Measurements from ENCODE around the gene ZMAT1.
"Not testable (repeated sequence)": the region's sequence is repeated elsewhere in the genome, so short reads cannot be mapped to it uniquely, and the experiment has no call there.

ZMAT1 gene

DNA sequence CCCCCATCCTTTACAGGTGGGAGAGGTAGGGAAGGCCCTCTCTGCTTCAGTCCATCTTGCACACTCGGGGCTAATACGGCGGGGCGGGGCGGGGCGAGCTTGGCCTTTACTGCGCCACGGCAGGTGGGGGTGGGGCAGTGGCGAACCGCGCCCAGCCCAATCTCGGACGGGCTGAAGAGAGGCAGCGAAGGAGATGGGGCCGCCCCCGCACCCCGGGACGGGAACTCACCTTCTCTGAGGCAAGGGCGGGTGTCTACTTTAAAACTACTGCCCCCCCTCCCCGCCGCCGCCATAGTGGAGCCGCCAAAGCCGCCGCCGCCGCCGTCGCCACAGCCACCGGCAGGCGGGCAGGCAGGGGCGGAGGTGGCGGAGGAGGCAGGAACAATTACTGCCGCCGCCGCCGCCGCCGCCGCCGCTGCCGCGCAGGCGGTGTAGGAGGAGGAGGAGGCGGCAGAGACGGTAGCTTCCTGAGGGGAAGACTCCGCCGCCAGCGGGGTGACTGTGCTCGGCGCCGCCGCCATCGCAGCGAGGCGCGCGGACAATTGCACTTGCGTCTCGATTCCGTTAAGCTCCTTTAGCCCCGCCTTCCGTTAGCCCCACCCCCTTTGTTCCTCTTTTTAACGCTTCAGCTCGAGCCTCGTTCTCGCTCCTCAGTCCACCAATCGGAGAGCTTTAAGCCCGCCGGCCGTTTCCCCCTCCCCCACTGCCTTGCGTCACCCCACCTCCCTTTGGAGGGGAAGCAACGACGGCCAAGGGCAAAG, at the start of gene ZMAT1:
Gene ZMAT1, minus strand, starts transcription at position 540 of the 761 bp plus-strand sequence. Its CDS starts 19 bp downstream, at position 521.
- peak; percentile 80 to 89 for DNase-seq (ENCODE audit: low read depth in 2 of 2)

DNA sequence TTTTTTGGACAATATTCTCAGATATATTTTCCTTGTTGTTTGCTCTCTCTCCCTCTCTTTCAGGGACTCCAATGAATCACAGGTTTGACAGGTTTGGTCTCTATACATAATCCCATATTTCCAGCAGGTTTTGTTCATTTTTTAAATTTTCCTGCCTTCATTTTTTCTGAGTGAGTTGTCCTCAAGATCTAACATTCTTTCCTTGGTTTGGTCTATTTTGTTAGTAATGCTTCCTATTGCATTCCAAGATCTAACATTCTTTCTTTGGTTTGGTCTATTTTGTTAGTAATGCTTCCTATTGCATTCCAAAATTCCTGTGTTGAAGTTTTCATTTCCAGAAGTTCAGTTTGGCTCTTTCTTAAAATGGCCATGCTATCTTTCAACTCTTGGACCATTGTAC, 45.3 kb upstream of the ZMAT1 start:
- no peak for DNase-seq (ENCODE audit: low read depth in 2 of 2)

DNA sequence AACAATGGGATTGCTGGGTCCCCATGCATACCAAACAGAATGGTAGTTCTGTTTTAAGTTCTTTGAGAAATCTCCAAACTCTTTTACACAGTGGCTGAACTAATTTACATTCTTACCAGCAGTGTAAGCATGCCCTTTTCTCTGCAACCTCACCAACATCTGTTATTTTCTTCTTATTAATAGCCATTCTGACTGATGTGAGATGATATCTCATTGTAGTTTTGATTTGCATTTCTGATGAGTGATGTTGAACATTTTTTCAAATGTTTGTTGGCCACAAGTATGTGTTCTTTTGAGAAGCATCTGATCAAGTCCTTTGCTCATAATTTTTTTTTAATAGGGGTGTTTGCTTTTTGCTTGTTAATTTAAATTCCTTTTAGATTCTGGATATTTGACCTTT, 41.2 kb upstream of the ZMAT1 start:
- DNase-seq (ENCODE audit: low read depth in 2 of 2) = no peak

DNA sequence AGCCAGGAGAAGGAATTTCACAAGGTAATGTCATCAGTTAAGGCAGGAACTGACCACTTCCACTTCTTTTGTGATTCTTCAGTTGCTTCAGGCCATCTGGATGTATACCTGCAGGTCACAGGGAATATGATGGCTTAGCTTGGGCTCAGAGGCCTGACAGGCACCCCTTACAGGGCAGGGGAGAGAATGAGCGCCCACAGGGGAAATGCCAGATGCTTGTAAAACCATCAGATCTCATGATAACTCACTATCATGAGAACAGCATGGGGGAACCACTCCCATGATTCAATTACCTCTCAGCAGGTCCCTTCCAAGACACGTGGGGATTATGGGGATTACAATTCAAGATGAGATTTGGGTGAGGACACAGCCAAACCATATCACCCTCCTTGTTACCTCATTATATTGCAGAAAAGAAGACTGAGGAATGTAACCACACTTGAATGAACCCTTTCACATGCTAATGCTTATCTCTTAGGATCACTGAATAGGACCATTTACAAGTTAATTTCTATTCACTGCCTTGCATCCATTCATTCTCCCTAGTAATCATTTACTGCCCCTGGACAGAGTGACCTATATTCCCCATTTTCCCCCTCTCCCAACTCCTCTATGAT, 33.2 kb upstream of the ZMAT1 start:
- DNase-seq (ENCODE audit: low read depth in 2 of 2) = not testable (repeated sequence)

DNA sequence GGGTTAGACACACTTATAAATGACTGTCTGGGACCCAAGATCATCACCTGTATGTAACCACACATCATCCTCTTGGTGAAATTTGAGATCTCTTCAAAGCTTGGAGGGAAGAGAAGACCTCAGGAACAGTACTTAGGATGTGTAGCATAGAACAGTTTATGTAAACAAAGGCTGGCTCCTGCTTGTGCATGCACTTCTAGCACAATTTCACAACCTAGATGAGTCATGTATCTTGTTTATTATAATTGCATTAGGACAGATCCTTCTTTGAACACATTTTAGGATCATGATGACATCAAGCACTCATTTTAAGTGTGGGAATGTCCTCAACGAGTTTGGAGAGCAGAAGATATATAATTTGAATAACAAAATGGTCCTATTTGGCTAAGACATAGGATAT, 26.3 kb upstream of the ZMAT1 start:
- no peak for DNase-seq (ENCODE audit: low read depth in 2 of 2)

DNA sequence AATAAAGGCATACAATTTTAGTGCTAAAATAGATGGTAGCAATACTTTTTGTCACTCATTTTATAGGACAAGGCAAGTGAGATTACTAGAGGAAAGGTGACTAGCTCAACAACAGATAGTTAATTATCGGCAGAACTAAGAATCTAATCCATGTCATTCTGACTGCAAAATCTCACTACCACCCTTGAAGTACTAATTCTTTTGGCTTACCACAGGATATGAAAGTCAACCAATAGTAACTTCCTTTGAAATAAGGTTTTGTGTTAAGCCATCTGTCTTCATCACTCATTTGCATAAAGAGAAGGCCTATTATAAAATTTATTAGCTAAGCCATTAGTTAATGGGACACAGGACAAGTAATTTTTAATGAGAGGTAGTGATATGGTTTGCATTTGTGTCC, 25.3 kb upstream of the ZMAT1 start:
- DNase-seq (ENCODE audit: low read depth in 2 of 2) = no peak

DNA sequence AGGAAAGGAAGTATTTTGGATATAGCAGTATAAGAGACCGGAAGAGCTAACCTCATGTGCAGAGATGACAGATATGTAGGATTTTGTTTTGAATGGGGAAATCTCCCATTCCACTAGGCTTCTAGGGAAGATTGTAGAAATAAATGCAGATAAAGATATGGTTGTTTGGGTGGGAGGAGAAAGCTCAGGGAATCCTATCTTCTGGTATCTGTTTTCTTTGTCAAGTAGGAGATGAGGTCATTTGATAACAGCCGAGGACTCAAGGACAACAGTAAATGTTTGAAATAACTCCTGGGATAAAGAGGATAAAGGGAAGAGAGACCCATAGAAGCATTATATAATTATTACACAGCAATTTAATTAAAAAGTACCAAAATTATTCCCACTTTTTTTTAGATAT, 24.7 kb upstream of the ZMAT1 start:
- DNase-seq (ENCODE audit: low read depth in 2 of 2) = no peak

DNA sequence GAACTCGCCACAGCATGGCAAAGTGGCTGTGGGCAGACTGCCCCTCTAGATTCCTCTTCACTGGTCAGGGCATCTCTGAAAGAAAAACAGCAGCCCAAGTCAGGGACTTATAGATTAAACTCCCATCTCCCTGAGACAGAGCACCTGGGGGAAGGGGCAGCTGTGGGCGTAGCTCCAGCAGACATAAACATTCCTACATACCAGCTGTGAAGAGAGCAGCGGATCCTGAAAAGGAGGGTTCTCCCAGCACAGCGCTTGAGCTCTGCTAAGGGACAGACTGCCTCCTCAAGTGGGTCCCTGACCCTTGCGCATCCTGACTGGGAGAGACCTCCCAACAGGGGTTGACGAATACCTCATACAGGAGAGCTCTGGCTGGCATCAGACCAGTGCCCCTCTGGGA, 18.8 kb upstream of the ZMAT1 start:
- DNase-seq (ENCODE audit: low read depth in 2 of 2) = no peak

DNA sequence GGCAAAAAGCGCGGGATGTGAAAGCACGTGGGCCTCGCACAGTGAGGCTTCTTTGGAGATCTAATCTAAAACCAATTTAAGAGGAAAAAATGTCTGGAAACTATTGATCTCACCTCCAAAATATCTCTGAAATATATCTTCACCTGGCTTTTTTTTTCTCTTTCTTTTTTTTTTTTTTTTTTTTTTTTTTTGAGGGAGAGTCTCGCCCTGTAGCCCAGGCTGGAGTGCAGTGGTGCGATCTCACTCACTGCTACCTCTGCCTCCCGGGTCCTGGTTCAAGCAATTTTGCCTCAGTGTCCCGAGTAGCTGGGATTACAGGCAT, 383 bp upstream of the ZMAT1 start:
- DNase-seq (ENCODE audit: low read depth in 2 of 2) = no peak

DNA sequence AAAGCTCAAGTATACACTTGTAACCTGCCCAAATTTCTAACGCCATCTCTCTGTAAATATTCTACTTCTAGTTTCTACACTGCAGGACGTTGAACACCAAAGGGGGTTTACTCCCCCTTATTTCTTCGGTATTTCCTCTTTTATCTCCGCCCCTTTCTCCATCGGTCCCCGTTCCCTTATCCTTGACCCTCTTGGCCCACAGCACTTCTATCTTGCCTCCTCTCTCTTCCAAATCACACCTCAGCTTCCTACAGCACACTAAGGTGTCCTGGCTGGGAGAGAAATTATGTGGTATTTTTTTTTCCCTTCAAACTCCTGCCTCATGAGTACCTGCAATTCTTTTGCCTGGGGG, 715 bp downstream of the ZMAT1 start:
- DNase-seq (ENCODE audit: low read depth in 2 of 2) = no peak

DNA sequence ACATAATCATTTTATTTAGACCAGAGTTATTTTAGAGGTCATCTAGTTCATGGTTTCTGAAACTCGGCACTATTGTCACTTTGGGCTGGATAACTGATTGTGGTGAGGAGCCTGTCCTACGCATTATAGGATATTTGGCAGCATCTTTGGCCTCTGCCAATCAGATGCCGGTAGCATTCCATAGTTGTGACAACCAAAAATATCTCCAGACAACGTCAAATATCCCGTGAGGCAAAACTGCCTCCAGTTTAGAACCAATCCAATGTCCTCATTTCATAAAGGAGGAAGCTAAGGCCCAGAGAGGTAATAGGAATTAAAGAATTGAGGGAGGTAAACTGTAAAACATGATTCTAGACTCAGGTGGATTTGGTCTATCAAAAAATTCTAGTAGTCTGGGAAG, 6.1 kb downstream of the ZMAT1 start:
- DNase-seq (ENCODE audit: low read depth in 2 of 2) = no peak

DNA sequence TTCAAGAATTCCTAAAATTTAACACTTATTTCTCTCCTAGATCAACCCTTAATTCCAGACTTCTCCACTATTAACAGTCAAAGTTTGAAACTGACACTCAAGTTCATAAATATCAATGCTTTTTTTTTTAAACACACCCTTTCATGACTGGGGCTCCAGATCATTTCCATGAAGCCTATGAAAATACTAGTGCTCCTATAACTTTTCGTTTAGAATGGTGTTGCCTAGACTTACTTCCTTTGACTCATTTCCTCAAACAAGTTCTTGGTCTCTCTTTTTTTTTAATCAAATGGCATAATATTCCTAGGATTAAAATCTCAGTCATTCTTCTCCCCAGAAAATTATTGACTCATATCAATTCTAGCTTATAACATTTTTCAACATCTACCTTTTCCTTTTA, 13.1 kb downstream of the ZMAT1 start:
- DNase-seq (ENCODE audit: low read depth in 2 of 2) = no peak

DNA sequence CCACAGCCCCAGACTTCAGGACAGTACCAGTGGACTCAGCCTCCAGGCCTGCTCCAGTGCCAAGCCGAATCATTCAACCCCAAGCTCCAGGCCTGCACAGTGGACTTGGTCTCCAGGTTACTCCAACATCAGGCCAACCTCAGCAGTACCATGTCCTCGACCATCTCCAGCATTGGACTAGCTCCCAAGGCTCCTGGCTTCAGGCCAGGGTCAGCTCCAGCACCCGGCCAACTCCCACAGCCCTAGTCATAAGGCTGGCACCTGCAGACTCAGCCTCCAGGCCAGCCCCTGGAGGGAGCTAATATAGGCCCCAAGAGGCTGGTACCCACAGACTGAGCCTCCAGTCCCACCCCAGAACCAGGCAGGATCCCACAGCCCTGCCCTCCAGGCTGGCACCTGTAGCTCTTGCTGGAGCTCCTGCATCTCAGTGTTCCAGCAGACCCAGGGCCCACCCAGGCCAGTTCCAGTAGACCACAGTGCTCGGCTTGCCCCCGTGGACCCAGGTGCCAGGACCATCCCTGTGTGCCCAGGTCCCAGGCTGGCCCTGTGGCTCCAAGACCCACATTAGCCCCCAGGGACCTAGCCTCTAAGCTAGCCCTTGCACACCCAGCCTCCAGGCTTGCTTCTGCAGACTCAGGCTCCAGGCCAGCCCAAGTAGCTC, 25.6 kb downstream of the ZMAT1 start:
- no peak for DNase-seq (ENCODE audit: low read depth in 2 of 2)

DNA sequence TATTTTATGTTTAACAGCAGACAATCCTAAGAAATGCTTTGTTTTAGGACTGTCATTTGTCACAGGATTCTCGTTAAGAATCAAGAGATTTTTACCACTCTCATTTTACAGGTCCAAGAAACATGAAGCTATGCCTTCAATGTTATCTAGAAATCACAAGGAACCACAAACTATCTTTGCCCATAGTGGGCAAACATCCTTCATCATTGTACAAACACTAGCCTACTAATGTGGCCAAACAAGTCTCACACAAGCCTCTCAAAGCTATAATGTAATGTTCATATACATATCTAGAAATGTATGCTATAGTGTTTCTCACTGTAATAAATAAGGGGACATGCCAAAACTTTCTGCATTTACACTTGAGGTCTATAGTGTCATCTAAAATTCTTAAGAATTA, 26.8 kb downstream of the ZMAT1 start:
- DNase-seq (ENCODE audit: low read depth in 2 of 2) = no peak

Measured in stimulated activated CD4-positive, alpha-beta T cell treated with anti-CD3 and anti-CD28 coated beads, Interleukin-12 subunit alpha, Interleukin-12 subunit beta, amount 100 ng/mL, for 24 hours (primary cell).